ENCODE measurements around the gene YTHDF2.

- TF ChIP-seq EZH2 (IDR thresholded peaks at IDR 0.05; ENCODE audit: borderline replicate concordance, low read length): no peak
- no peak for TF ChIP-seq CTCF (conservative IDR thresholded peaks at IDR 0.05 in 1 of 2, IDR thresholded peaks at IDR 0.05 in 1 of 2; ENCODE audit: extremely low read depth in 1 of 2, insufficient read depth in 1 of 2, low read depth in 1 of 2, low read length in 2 of 2)
Observed at GRCh38 chr1:28819020-28819419, 82.3 kb downstream of the YTHDF2 start.

Measured in mammary epithelial cell (primary cell).